HG02623 (cell line): ENCODE results near the gene PPP6C.
"Not testable (repeated sequence)": the region's sequence is repeated elsewhere in the genome, so short reads cannot be mapped to it uniquely, and the experiment has no call there.

ENCODE experiments used
- ATAC-seq: cut with Tn5 transposase; IDR thresholded peaks from one replicate; pipeline ENCODE4 v1.9.1; 2021; ENCODE audit warnings: moderate library complexity; ENCODE audit not compliant: unreplicated experiment

The PPP6C gene

DNA sequence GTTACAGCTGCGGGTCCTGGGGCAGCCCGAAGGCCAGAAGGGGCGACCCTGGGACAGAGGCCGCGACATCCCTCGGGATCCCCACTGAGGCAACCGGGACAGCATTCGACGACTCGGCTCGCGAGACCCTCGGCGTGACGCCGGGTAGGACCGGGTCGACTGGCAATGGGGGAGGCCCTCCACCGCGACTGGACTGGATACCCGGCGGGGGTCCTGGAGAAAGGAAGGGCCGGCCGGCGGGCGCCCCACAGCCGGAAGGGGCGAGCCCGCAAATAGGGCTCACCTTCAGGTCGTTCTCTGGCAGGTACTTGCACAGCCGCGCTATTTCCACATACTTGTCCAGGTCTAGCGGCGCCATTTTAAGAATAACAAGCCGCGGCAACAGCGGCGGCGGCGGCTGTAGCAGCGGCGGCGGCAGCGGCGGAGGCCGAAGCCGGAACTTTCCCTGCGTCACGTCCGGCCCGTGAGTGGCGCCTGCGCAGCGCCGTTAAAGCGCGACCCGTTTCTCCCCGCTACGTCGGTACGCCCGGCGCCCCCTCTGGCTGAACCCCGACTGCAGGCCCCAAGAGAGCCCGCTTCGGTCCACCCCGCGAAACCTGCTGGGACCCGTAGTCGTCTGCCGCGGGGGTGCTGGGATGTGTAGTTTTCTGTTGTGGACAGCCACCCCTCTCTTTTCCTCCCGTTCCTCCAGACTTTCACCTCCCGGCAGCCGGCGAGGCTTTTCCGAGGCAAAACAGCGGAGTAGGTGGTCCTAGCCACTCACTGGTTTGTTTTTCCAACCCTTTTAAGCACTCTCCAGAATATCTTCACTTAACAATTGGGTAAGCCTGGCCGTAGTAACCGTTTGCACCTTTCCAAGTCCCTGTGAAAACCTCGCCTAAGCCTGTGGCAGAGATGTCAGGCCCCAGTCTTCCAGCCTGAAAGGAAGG, at the start of gene PPP6C:
Gene PPP6C (minus strand): TSS at position 443 of the 929 bp plus-strand sequence. CDS start 85 bp downstream, at position 358.
- peak; percentile 95 for ATAC-seq

GRCh38 chr9:125238915-125239446, 49.4 kb upstream of the PPP6C start:
- ATAC-seq: no peak

DNA sequence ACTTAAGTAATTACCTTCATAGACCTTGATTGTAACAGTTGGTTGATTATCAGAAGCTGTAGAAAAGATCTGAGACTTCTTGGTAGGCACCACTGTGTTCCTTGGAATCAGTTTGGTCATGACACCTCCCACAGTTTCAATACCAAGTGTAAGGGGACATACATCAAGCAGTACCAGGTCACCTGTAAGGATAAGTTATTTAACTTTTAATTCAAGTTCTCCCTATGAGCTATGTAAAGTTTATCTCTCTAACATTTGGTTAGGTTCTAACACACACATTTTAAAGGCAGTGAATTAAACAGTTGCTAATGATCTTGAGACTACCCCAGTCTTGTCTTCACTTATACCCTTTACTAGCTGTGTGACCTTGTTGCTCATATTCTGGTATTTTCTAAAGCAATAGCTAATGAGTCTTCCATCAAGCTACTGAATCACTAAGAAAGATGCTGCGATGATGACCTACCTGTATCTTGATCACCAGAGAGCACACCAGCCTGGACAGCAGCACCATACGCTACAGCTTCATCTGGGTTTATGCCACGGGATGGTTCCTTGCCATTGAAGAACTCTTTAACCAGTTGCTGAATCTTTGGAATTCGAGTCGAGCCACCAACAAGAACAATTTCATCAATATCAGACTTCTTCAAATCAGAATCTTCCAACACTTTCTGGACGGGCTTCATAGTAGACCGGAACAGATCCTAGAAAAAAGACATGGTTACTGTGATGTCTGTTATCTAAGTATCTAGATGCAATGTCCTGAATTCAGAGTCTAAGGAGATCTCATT, 48.7 kb upstream of the PPP6C start:
- ATAC-seq: no peak

DNA sequence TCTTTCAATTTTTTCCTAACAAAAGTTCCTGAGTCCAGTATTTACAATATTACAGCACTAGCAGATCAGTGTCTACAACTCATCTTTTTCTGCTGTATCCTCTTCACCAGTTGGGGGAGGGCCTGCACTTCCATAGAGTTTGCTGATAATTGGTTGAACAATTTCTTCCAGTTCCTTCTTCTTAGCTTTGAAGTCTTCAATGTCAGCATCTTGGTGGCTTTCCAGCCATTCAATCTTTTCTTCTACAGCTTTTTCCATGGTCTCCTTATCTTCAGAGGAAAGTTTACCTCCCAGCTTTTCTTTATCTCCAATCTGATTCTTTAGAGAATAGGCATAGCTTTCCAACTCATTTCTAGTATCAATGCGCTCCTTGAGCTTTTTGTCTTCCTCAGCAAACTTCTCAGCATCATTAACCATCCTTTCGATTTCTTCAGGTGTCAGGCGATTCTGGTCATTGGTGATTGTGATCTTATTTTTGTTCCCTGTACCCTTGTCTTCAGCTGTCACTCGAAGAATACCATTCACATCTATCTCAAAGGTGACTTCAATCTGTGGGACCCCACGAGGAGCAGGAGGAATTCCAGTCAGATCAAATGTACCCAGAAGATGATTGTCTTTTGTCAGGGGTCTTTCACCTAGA, 47.0 kb upstream of the PPP6C start:
- not testable (repeated sequence) for ATAC-seq

GRCh38 chr9:125235804-125236519, 46.4 kb upstream of the PPP6C start:
- no peak for ATAC-seq

DNA sequence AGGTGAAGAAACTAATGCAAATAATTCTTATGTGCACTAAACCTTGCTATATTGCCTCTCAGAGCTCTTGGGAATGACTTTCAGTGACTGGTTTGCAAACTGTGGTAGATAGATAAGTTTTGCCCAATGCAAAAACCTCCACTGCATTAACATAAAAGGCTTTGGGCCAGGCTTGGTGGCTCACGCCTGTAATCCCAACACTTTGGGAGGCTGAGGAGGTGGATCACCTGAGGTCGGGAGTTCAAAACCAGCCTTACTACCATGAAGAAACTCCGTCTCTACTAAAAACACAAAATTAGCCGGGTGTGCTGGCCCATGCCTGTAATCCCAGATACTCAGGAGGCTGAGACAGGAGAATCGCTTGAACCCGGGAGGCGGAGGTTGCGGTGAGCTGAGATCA, 44.5 kb upstream of the PPP6C start:
- not testable (repeated sequence) for ATAC-seq

DNA sequence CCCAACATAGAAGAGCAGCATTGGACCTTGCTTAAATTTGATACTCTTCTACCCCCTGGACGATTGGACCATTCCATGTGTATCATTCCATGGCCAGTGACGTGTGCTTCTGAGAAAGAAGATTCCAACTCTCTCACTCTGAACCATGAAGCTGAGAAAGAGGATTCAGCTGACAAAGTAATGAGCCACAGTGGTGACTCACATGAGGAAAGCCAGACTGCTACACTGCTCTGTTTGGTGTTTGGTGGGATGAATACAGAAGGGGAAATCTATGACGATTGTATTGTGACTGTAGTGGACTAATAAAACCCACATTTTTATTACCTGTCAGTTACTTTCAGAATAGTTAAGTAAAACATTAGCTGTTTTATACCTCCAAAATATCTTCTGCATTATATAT, 44.1 kb upstream of the PPP6C start:
- no peak for ATAC-seq

GRCh38 chr9:125227761-125228160, 38.2 kb upstream of the PPP6C start:
- ATAC-seq: no peak

DNA sequence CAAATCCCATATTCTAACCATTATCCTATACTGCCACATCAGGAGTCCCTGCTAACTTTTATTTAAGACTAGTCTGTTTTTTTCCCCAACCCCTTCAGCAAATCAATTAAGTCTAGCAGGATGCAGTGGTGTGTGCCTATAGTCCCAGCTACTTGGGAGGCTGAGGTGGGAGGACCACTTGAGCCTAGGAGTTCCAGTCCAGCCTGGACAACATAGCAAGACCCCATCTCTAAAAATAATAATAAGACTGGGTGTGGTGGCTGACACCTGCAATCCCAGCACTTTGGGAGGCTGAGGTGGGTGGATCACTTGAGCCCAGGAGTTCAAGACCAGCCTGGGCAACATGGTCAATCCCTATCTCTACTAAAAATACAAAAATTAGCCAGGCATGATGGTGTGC, 35.3 kb upstream of the PPP6C start:
- ATAC-seq: not testable (repeated sequence)

GRCh38 chr9:125218621-125219020, 29.0 kb upstream of the PPP6C start:
- ATAC-seq: no peak

DNA sequence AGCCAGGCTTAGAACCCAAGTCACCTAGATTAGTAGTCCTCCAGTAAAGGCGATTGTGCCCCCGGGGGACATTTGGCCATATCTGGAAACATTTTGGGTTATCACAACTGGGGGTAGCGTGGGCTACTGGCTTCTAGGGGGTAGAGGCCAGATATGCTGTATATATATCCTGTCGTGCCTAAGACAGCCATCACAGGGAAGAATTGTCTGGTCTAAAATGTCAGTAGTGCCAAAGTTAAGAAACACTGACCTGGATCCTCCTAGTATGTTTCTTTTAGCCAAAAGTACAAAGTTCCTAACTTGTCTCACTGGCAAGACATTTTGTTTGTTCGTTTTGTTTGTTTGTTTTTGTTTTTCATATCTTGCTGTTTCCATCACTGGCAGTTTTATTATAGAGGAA, 24.6 kb upstream of the PPP6C start:
- no peak for ATAC-seq

DNA sequence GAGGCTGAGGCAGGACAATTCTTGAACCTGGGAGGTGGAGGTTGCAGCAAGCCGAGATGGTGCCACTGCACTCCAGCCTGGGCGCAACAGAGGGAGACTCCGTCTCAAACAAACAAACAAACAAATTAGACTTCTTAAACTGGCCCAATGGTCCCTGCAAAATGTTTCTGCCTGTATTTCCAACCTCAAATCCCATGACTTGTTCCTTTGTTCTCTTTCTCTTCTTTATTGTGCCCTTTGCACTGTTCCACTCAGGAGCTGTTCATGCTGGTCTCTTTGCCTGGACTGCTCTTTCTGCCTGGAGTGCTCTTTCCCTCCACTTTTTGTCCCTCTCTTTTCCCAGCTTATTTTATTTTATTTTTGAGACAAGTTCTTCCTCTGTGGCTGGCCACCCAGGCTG, 14.9 kb upstream of the PPP6C start:
- ATAC-seq: no peak

- ATAC-seq: no peak
Observed at GRCh38 chr9:125202846-125203618, 13.4 kb upstream of the PPP6C start.

GRCh38 chr9:125200216-125201047, 10.8 kb upstream of the PPP6C start, which contains the start of gene RABEPK:
TSS of gene RABEPK (plus strand) at chr9:125200542. CDS start at chr9:125203014, 2,472 bp downstream.
- ATAC-seq: peak; percentile 97

DNA sequence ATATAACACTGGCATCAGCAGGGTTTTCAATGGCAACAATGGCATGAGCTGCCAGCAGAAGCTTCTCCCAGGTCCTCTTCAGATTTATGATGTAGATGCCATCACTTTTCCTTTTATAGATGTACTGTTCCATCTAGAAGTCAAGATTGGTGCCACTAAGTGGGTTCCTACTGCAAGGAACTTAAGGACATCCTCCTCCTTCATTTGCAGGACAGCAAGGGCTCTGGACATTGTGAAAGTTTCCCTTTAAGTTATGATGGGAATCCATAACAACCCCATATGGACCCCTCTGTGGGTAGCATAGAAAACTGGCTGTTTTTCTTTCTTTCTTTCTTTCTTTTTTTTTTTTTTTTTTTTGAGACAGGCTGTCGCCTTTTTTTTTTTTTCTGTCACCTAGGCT, 6.0 kb upstream of the PPP6C start:
- ATAC-seq: not testable (repeated sequence)

GRCh38 chr9:125194466-125194865, 4.9 kb upstream of the PPP6C start:
- not testable (repeated sequence) for ATAC-seq

- no peak for ATAC-seq
Observed at GRCh38 chr9:125190361-125190801, 778 bp upstream of the PPP6C start.

DNA sequence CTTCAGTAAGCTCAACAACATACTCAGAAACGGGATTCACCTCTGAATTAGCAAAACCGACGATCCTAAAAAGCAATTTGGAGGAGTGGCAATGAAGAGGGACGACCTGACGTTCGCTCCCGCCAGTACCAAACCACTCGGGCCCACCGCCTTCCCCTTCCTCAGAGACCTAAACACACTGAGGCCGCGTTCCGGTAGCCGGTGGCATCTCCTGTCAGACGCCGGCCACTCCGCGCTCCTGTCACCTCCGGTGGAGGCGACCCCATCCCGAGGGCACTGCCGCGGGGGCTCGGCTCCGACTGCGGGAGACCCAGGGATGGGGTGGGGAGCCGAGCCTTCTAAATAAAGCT, 617 bp downstream of the PPP6C start:
- peak; percentile 10 for ATAC-seq

GRCh38 chr9:125183561-125183960, 6.0 kb downstream of the PPP6C start:
- ATAC-seq: no peak
